Vagina (tissue), 2 donors: Measurements from ENCODE around the gene DEFB121. TPM values are rescaled to one million over a fixed set of nuclear protein-coding genes. Genes with fewer than 3 reads are reported as not detected.

Experiments
- DNase-seq, 2 donors: peaks; one replicate each; pipeline ENCODE4 v3.0.0-alpha.2; 2017; ENCODE audit errors: extremely low spot score in 2 of 2
- H3K27ac ChIP-seq: fragments of 200-600 bp; sonication (generic); one replicate; pipeline ENCODE4 v1.5.1; 2019
- H3K27me3 ChIP-seq: fragments of 200-600 bp; sonication (generic); one replicate; pipeline ENCODE4 v1.5.1; 2019
- H3K36me3 ChIP-seq, 2 donors: fragments of 200-600 bp; sonication (generic); one replicate each; pipeline ENCODE4 v1.5.1; 2017 to 2019
- H3K4me1 ChIP-seq: fragments of 200-600 bp; sonication (generic); one replicate; pipeline ENCODE4 v1.5.1; 2019
- H3K4me3 ChIP-seq, 2 donors: fragments of 200-600 bp; sonication (generic); 1 replicate in 1 of 2; 2 replicates in 1 of 2; pipeline ENCODE4 v1.5.1; 2016 to 2019
- H3K9me3 ChIP-seq: fragments of 200-600 bp; sonication (generic); one replicate; pipeline ENCODE4 v1.5.1; 2019
- CTCF ChIP-seq, 3 experiments: fragments of 450-650 bp in 2 of 3; fragments of 200-600 bp in 1 of 3; sonication (generic) in 1 of 3; IDR thresholded peaks; one replicate each; pipeline ENCODE4 v1.5.1; 2017 to 2019; ENCODE audit warnings: antibody characterized with exemption in 3 of 3, mild to moderate bottlenecking in 2 of 3, moderate library complexity in 2 of 3
- POLR2A ChIP-seq, 2 donors: fragments of 450-650 bp; IDR thresholded peaks; one replicate each; pipeline ENCODE4 v1.6.1; 2017; ENCODE audit warnings: antibody characterized with exemption in 2 of 2, mild to moderate bottlenecking in 2 of 2, moderate library complexity in 2 of 2
- POLR2AphosphoS5 ChIP-seq, 2 donors: sonication (generic); formaldehyde crosslinking; IDR thresholded peaks; one replicate each; pipeline ENCODE4 v1.9.0; 2017; ENCODE audit warnings: antibody characterized with exemption in 2 of 2, mild to moderate bottlenecking in 2 of 2, low read depth in 1 of 2; ENCODE audit not compliant: insufficient read depth in 1 of 2
- intact Hi-C: fragments of 100-400 bp; cut with DNase I; formaldehyde crosslinking; loops from one replicate; pipeline ENCODE4 v1.15.1; 2023
- total RNA-seq: library from RNA; depleted of rRNA; stranded (reverse); fragments of >200 nt; gene quantifications from one replicate; pipeline ENCODE4 v1.2.3, GENCODE V29; 2016

The DEFB121 gene
- total RNA-seq, 1 donor from 2014 or later, result not detected

GRCh38 chr20:31425797-31426196, 19.8 kb upstream of the DEFB121 start:
- Histone ChIP-seq H3K4me3 (no peak overlapping the region), H3K36me3 (no peaks in the 10 kb centered on the region), H3K27ac (no peak overlapping the region), H3K9me3 (no peaks in the 10 kb centered on the region), H3K27me3 (no peaks in the 10 kb centered on the region), H3K4me1 (no peaks in the 10 kb centered on the region)
- DNase-seq, result no peak
- TF ChIP-seq CTCF (IDR thresholded peaks at IDR 0.05) (no peak), POLR2AphosphoS5 (IDR thresholded peaks at IDR 0.05; ENCODE audit: insufficient read depth in 1 of 2, low read depth in 1 of 2) (no peak), POLR2A (IDR thresholded peaks at IDR 0.05) (no peak)
- intact Hi-C loops, result no loop called here

DNA sequence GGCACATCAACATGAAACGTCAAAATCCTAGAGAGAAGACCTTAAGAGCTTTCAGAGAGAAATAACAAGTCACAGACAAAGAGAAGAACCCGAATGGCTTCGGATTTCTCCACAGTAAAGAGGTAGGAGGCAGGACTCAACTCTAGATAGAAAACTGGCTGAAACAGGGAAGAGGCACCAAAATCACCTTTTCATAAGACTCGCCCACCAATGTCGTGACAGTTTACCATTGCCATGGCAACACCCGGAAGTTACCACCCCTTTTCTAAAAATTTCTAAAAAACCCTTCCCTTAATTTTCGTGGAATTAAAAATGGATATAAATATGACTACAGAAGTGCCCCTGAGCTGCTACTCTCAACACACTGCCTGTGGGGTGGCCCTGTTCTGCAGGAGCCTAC, 12.3 kb upstream of the DEFB121 start:
- intact Hi-C loops, result no loop called here
- Histone ChIP-seq H3K4me1 (no peaks in the 10 kb centered on the region), H3K36me3 (no peaks in the 10 kb centered on the region), H3K27ac (no peak overlapping the region), H3K4me3 (no peak overlapping the region), H3K27me3 (no peaks in the 10 kb centered on the region), H3K9me3 (no peaks in the 10 kb centered on the region)
- DNase-seq, result no peak
- no peak for TF ChIP-seq POLR2A (IDR thresholded peaks at IDR 0.05)
- no peak for TF ChIP-seq CTCF (IDR thresholded peaks at IDR 0.05)
- TF ChIP-seq POLR2AphosphoS5 (IDR thresholded peaks at IDR 0.05; ENCODE audit: insufficient read depth in 1 of 2, low read depth in 1 of 2), result no peak

DNA sequence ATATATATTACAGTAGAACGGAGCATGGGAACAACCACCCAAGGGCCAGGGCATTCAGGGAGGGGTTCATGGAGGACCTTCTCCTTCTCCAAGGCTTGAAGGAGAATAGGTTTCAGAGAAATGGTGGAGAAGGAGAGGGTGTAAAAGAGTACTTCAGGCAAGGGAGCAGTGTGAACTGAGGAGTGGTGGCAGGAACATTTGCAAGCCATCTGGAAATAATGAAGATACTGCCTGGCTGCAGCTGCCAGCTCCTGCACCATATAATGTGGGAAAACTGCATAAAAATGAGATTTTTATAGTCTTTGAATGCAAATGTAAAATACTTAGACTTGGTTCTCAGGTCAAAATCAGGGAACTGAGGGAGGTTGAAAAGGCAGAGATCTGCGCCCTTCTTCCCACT, 9.6 kb upstream of the DEFB121 start:
- no peaks in the 10 kb centered on the region for H3K4me1 ChIP-seq
- no peaks in the 10 kb centered on the region for H3K9me3 ChIP-seq
- no peaks in the 10 kb centered on the region for H3K36me3 ChIP-seq
- no peak overlapping the region for H3K4me3 ChIP-seq
- intact Hi-C loops, result no loop called here
- no peak overlapping the region for H3K27ac ChIP-seq
- H3K27me3 ChIP-seq, result no peaks in the 10 kb centered on the region
- no peak for TF ChIP-seq CTCF (IDR thresholded peaks at IDR 0.05)
- no peak for TF ChIP-seq POLR2A (IDR thresholded peaks at IDR 0.05)
- no peak for TF ChIP-seq POLR2AphosphoS5 (IDR thresholded peaks at IDR 0.05; ENCODE audit: insufficient read depth in 1 of 2, low read depth in 1 of 2)
- no peak for DNase-seq

GRCh38 chr20:31414381-31414780, 8.4 kb upstream of the DEFB121 start:
- intact Hi-C loops, result no loop called here
- DNase-seq, result no peak
- Histone ChIP-seq H3K9me3 (no peaks in the 10 kb centered on the region), H3K27me3 (no peaks in the 10 kb centered on the region), H3K27ac (no peak overlapping the region), H3K4me1 (no peaks in the 10 kb centered on the region), H3K4me3 (no peak overlapping the region), H3K36me3 (no peaks in the 10 kb centered on the region)
- TF ChIP-seq CTCF (IDR thresholded peaks at IDR 0.05) (no peak), POLR2A (IDR thresholded peaks at IDR 0.05) (no peak), POLR2AphosphoS5 (IDR thresholded peaks at IDR 0.05; ENCODE audit: insufficient read depth in 1 of 2, low read depth in 1 of 2) (no peak)

GRCh38 chr20:31410011-31410410, 4.0 kb upstream of the DEFB121 start:
- H3K27ac ChIP-seq, result no peak overlapping the region
- TF ChIP-seq CTCF (IDR thresholded peaks at IDR 0.05) (no peak), POLR2AphosphoS5 (IDR thresholded peaks at IDR 0.05; ENCODE audit: insufficient read depth in 1 of 2, low read depth in 1 of 2) (no peak), POLR2A (IDR thresholded peaks at IDR 0.05) (no peak)
- no peaks in the 10 kb centered on the region for H3K36me3 ChIP-seq
- H3K4me3 ChIP-seq, result no peak overlapping the region
- H3K4me1 ChIP-seq, result no peaks in the 10 kb centered on the region
- H3K27me3 ChIP-seq, result no peaks in the 10 kb centered on the region
- intact Hi-C loops, result no loop called here
- DNase-seq, result no peak
- H3K9me3 ChIP-seq, result no peaks in the 10 kb centered on the region
